ENCODE results near the gene RNGTT. TPM values are rescaled to one million over a fixed set of nuclear protein-coding genes. Genes with fewer than 3 reads are reported as not detected.

Gene RNGTT
- total and polyA plus RNA-seq, 7 donors: 3.0 to 14.7 (median 10.0) TPM

GRCh38 chr6:88712243-88712936 is 251.0 kb downstream of the RNGTT start:
- Histone ChIP-seq H3K4me1 (no peaks in the 10 kb centered on the region), H3K27me3 (no peaks in the 10 kb centered on the region), H3K27ac (no peak overlapping the region), H3K9me3 (no peaks in the 10 kb centered on the region), H3K36me3 (no peaks in the 10 kb centered on the region), H3K4me3 (no peak overlapping the region)
- no peak for DNase-seq
- WGBS, 2 donors: 93 to 95% methylated on average over 3 of the region's 3 CpGs
- intact Hi-C loops (cut with DNase I): no loop called here
- TF ChIP-seq POLR2AphosphoS5 (IDR thresholded peaks at IDR 0.05) (no peak), POLR2A (IDR thresholded peaks at IDR 0.05) (no peak), EP300 (IDR thresholded peaks at IDR 0.05) (no peak)
- TF ChIP-seq, protein P1, sequence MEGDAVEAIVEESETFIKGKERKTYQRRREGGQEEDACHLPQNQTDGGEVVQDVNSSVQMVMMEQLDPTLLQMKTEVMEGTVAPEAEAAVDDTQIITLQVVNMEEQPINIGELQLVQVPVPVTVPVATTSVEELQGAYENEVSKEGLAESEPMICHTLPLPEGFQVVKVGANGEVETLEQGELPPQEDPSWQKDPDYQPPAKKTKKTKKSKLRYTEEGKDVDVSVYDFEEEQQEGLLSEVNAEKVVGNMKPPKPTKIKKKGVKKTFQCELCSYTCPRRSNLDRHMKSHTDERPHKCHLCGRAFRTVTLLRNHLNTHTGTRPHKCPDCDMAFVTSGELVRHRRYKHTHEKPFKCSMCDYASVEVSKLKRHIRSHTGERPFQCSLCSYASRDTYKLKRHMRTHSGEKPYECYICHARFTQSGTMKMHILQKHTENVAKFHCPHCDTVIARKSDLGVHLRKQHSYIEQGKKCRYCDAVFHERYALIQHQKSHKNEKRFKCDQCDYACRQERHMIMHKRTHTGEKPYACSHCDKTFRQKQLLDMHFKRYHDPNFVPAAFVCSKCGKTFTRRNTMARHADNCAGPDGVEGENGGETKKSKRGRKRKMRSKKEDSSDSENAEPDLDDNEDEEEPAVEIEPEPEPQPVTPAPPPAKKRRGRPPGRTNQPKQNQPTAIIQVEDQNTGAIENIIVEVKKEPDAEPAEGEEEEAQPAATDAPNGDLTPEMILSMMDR (IDR thresholded peaks at IDR 0.05): no peak

DNA sequence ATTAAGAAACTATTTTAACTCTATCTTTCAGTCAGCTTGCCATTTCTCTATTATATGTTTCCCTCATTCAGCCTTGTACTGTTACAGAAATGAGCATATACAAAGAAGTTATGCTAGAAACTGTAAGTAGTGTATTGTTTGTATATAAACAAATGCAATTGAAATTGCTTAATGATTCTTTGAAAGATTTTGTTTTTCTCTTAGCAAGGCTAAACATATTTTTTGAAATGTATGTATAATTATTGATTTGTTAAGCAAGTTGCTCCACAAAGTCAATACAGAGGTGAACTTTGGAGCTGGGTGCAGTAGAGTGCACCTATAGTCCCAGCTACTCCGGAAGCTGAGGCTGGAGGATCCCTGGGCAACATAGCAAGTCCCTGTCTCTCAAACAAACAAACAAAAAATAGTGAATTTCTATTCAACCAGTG is 253.6 kb downstream of the RNGTT start:
- H3K27me3 ChIP-seq: no peaks in the 10 kb centered on the region
- no peaks in the 10 kb centered on the region for H3K9me3 ChIP-seq
- TF ChIP-seq POLR2AphosphoS5 (IDR thresholded peaks at IDR 0.05) (no peak), POLR2A (IDR thresholded peaks at IDR 0.05) (no peak), EP300 (IDR thresholded peaks at IDR 0.05) (no peak)
- TF ChIP-seq, protein P1 (IDR thresholded peaks at IDR 0.05): no peak
- no peak overlapping the region for H3K4me3 ChIP-seq
- H3K36me3 ChIP-seq: no peaks in the 10 kb centered on the region
- 28 to 76% methylated on average over 1 of the region's 1 CpG for WGBS, 2 donors
- intact Hi-C loops (cut with DNase I): no loop called here
- no peaks in the 10 kb centered on the region for H3K4me1 ChIP-seq
- DNase-seq: no peak
- no peak overlapping the region for H3K27ac ChIP-seq

DNA sequence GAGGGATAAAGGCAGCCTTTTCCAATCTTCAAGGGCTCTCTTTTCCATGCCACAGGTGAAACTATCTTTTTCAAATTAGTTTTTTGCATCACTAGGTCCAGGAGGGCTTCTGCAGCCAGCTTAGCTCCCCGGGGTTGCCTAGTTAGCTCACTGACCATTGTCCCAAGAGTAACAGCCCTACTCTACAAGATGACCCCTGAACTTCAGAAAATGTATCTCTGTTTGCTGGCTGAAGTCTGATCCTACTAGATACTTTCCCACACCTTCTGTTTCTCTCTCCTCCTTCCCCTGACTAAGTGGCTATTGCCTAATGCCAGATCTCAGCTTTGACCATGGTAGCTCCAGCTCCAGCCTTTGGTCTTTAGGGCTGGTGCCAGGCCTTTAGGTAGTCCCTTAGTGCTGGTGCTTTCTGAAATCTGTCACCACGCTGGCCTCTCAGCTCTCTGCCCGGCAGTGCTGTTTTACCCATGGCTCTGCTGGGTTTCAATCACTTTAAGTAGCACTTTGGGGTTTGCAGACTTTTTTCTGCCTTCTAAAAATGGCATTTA is 255.1 kb downstream of the RNGTT start:
- WGBS, 2 donors: 94 to 97% methylated on average over 3 of the region's 3 CpGs

GRCh38 chr6:88705601-88706000 is 257.8 kb downstream of the RNGTT start:
- intact Hi-C loops (cut with DNase I): no loop called here

More for the DNA sequence above, 255.1 kb downstream of the RNGTT start:
- Histone ChIP-seq H3K4me3 (no peak overlapping the region), H3K27ac (no peak overlapping the region), H3K27me3 (no peaks in the 10 kb centered on the region), H3K4me1 (no peaks in the 10 kb centered on the region), H3K9me3 (no peaks in the 10 kb centered on the region), H3K36me3 (no peaks in the 10 kb centered on the region)
- intact Hi-C loops (cut with DNase I): no loop called here
- TF ChIP-seq POLR2A (IDR thresholded peaks at IDR 0.05) (no peak), POLR2AphosphoS5 (IDR thresholded peaks at IDR 0.05) (no peak), EP300 (IDR thresholded peaks at IDR 0.05) (no peak)
- TF ChIP-seq, protein P1 (IDR thresholded peaks at IDR 0.05): no peak
- DNase-seq: no peak

More at GRCh38 chr6:88705601-88706000, 257.8 kb downstream of the RNGTT start:
- Histone ChIP-seq H3K4me3 (no peak overlapping the region), H3K9me3 (no peaks in the 10 kb centered on the region), H3K4me1 (no peaks in the 10 kb centered on the region), H3K36me3 (no peaks in the 10 kb centered on the region), H3K27me3 (no peaks in the 10 kb centered on the region), H3K27ac (no peak overlapping the region)
- TF ChIP-seq EP300 (IDR thresholded peaks at IDR 0.05) (no peak), POLR2A (IDR thresholded peaks at IDR 0.05) (no peak), POLR2AphosphoS5 (IDR thresholded peaks at IDR 0.05) (no peak)
- TF ChIP-seq, protein P1 (IDR thresholded peaks at IDR 0.05): no peak
- no peak for DNase-seq
